Thyroid gland (tissue), 4 donors: Measurements from ENCODE around the gene SFSWAP.

ENCODE experiments used
- CTCF ChIP-seq, 6 experiments: fragments of 200-600 bp in 3 of 6; fragments of 450-650 bp in 3 of 6; sonication (generic) in 3 of 6; IDR thresholded peaks; one replicate each; pipeline ENCODE4 v1.5.1; 2016 to 2019; ENCODE audit warnings: antibody characterized with exemption in 6 of 6, mild to moderate bottlenecking in 2 of 6, inconsistent platforms in 1 of 6, moderate library complexity in 1 of 6
- POLR2A ChIP-seq, 2 donors: fragments of 450-650 bp; IDR thresholded peaks; one replicate each; pipeline ENCODE4 v1.6.1; 2017; ENCODE audit warnings: antibody characterized with exemption in 2 of 2, mild to moderate bottlenecking in 2 of 2, moderate library complexity in 1 of 2

- TF ChIP-seq CTCF (IDR thresholded peaks at IDR 0.05) (no peak), POLR2A (IDR thresholded peaks at IDR 0.05) (no peak)
These were observed 90.5 kb downstream of the SFSWAP start for GRCh38 chr12:131801254-131801866.
